DMS114 treated with DMSO at 0.1 percent for 48 hours (cell line): Measurements from ENCODE around the gene TRIML1.
"Not testable (repeated sequence)": the region's sequence is repeated elsewhere in the genome, so short reads cannot be mapped to it uniquely, and the experiment has no call there.

ENCODE experiments used
- DNase-seq: peaks from one replicate; lab custom pipeline; 2025; ENCODE audit not compliant: unreplicated experiment; lab: John Stamatoyannopoulos, UW

The TRIML1 gene

GRCh38 chr4:188147776-188148175, 8.5 kb downstream of the TRIML1 start:
- DNase-seq, result no peak

- no peak for DNase-seq
These were observed 15.6 kb downstream of the TRIML1 start for GRCh38 chr4:188154668-188155405.

- DNase-seq, result no peak
These were observed 19.1 kb downstream of the TRIML1 start for GRCh38 chr4:188158336-188158735.

- DNase-seq, result not testable (repeated sequence)
These were observed 20.4 kb downstream of the TRIML1 start for GRCh38 chr4:188159513-188160226.

GRCh38 chr4:188160406-188160805, 21.2 kb downstream of the TRIML1 start:
- no peak for DNase-seq

GRCh38 chr4:188161167-188161566, 21.9 kb downstream of the TRIML1 start:
- DNase-seq, result no peak

GRCh38 chr4:188162698-188163097, 23.5 kb downstream of the TRIML1 start:
- no peak for DNase-seq

- no peak for DNase-seq
These were observed 29.6 kb downstream of the TRIML1 start for GRCh38 chr4:188168726-188169373.

- DNase-seq, result no peak
These were observed 32.3 kb downstream of the TRIML1 start for GRCh38 chr4:188171551-188171950.

- DNase-seq, result no peak
These were observed 36.0 kb downstream of the TRIML1 start for GRCh38 chr4:188175288-188175687.

- no peak for DNase-seq
These were observed 38.9 kb downstream of the TRIML1 start for GRCh38 chr4:188177997-188178675.

- DNase-seq, result no peak
These were observed 39.6 kb downstream of the TRIML1 start for GRCh38 chr4:188178806-188179205.

- no peak for DNase-seq
These were observed 47.9 kb downstream of the TRIML1 start for GRCh38 chr4:188187106-188187505.

- no peak for DNase-seq
These were observed 51.2 kb downstream of the TRIML1 start for GRCh38 chr4:188190461-188190860.

GRCh38 chr4:188194421-188194820, 55.2 kb downstream of the TRIML1 start:
- no peak for DNase-seq

- no peak for DNase-seq
These were observed 56.2 kb downstream of the TRIML1 start for GRCh38 chr4:188195389-188195985.

- DNase-seq, result no peak
These were observed 57.0 kb downstream of the TRIML1 start for GRCh38 chr4:188196134-188196735.
